ENCODE results near the gene RGS7BP. TPM values are rescaled to one million over a fixed set of nuclear protein-coding genes. Genes with fewer than 3 reads are reported as not detected.

RGS7BP gene
- total and polyA plus RNA-seq, 4 donors: 0.47 to 1.9 (median 1.1) TPM

- no peaks in the 10 kb centered on the region for H3K36me3 ChIP-seq (ENCODE audit: control insufficient read depth in 4 of 4, insufficient read depth in 3 of 4, low read depth in 1 of 4, low read length in 3 of 4)
Measured at GRCh38 chr5:64625678-64626077, 119.9 kb downstream of the RGS7BP start.

More at GRCh38 chr5:64625678-64626077, 119.9 kb downstream of the RGS7BP start:
- Histone ChIP-seq H3K27me3 (ENCODE audit: control insufficient read depth in 4 of 4, insufficient read depth in 4 of 4, low read length in 3 of 4) (no peaks in the 10 kb centered on the region), H3K27ac (ENCODE audit: low read depth in 1 of 2, low read length in 2 of 2) (no peak overlapping the region), H3K9ac (ENCODE audit: low read depth in 1 of 2, low read length in 2 of 2) (no peak overlapping the region), H3K9me3 (ENCODE audit: control insufficient read depth in 4 of 4, low read length in 3 of 4) (no peaks in the 10 kb centered on the region), H3K4me1 (ENCODE audit: control insufficient read depth in 4 of 4, insufficient read depth in 4 of 4, low read length in 3 of 4) (no peaks in the 10 kb centered on the region), H3K4me3 (ENCODE audit: low read depth in 1 of 3, low read length in 3 of 3) (no peak overlapping the region)
- no peak for DNase-seq (ENCODE audit: low spot score)
- TF ChIP-seq, protein P1, sequence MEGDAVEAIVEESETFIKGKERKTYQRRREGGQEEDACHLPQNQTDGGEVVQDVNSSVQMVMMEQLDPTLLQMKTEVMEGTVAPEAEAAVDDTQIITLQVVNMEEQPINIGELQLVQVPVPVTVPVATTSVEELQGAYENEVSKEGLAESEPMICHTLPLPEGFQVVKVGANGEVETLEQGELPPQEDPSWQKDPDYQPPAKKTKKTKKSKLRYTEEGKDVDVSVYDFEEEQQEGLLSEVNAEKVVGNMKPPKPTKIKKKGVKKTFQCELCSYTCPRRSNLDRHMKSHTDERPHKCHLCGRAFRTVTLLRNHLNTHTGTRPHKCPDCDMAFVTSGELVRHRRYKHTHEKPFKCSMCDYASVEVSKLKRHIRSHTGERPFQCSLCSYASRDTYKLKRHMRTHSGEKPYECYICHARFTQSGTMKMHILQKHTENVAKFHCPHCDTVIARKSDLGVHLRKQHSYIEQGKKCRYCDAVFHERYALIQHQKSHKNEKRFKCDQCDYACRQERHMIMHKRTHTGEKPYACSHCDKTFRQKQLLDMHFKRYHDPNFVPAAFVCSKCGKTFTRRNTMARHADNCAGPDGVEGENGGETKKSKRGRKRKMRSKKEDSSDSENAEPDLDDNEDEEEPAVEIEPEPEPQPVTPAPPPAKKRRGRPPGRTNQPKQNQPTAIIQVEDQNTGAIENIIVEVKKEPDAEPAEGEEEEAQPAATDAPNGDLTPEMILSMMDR (IDR thresholded peaks at IDR 0.05; ENCODE audit: low read depth, low read length, missing input control): no peak
- TF ChIP-seq HNF4A (conservative IDR thresholded peaks at IDR 0.05): no peak
- TF ChIP-seq NR2F2 (IDR thresholded peaks at IDR 0.05): no peak
- TF ChIP-seq FOXA2 (IDR thresholded peaks at IDR 0.05): no peak
- TF ChIP-seq EGR1 (IDR thresholded peaks at IDR 0.05; ENCODE audit: low read depth in 2 of 2): no peak
- no peak for TF ChIP-seq HNF4G (IDR thresholded peaks at IDR 0.05)
- TF ChIP-seq ZBTB33 (IDR thresholded peaks at IDR 0.05): no peak
- TF ChIP-seq, protein P2, sequence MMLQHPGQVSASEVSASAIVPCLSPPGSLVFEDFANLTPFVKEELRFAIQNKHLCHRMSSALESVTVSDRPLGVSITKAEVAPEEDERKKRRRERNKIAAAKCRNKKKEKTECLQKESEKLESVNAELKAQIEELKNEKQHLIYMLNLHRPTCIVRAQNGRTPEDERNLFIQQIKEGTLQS (IDR thresholded peaks at IDR 0.05): no peak
- no peak for TF ChIP-seq SP1 (IDR thresholded peaks at IDR 0.05)
- no peak for TF ChIP-seq YY1 (IDR thresholded peaks at IDR 0.05)
- no peak for TF ChIP-seq JUND (IDR thresholded peaks at IDR 0.05)
- no peak for TF ChIP-seq FOXA1 (IDR thresholded peaks at IDR 0.05)
- TF ChIP-seq GABPA (IDR thresholded peaks at IDR 0.05 in 1 of 2, conservative IDR thresholded peaks at IDR 0.05 in 1 of 2): no peak
- TF ChIP-seq, protein P3, sequence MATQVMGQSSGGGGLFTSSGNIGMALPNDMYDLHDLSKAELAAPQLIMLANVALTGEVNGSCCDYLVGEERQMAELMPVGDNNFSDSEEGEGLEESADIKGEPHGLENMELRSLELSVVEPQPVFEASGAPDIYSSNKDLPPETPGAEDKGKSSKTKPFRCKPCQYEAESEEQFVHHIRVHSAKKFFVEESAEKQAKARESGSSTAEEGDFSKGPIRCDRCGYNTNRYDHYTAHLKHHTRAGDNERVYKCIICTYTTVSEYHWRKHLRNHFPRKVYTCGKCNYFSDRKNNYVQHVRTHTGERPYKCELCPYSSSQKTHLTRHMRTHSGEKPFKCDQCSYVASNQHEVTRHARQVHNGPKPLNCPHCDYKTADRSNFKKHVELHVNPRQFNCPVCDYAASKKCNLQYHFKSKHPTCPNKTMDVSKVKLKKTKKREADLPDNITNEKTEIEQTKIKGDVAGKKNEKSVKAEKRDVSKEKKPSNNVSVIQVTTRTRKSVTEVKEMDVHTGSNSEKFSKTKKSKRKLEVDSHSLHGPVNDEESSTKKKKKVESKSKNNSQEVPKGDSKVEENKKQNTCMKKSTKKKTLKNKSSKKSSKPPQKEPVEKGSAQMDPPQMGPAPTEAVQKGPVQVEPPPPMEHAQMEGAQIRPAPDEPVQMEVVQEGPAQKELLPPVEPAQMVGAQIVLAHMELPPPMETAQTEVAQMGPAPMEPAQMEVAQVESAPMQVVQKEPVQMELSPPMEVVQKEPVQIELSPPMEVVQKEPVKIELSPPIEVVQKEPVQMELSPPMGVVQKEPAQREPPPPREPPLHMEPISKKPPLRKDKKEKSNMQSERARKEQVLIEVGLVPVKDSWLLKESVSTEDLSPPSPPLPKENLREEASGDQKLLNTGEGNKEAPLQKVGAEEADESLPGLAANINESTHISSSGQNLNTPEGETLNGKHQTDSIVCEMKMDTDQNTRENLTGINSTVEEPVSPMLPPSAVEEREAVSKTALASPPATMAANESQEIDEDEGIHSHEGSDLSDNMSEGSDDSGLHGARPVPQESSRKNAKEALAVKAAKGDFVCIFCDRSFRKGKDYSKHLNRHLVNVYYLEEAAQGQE (IDR thresholded peaks at IDR 0.05): no peak
- no peak for TF ChIP-seq TAF1 (conservative IDR thresholded peaks at IDR 0.05)
- no peak for TF ChIP-seq RXRA (IDR thresholded peaks at IDR 0.05)
- TF ChIP-seq RAD21 (IDR thresholded peaks at IDR 0.05): no peak
- TF ChIP-seq, protein P4, sequence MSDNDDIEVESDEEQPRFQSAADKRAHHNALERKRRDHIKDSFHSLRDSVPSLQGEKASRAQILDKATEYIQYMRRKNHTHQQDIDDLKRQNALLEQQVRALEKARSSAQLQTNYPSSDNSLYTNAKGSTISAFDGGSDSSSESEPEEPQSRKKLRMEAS (IDR thresholded peaks at IDR 0.05): no peak
- 82% methylated on average over 1 of the region's 1 CpG for WGBS
